Measurements from ENCODE around the gene KLHL29. TPM values are rescaled to one million over a fixed set of nuclear protein-coding genes. Genes with fewer than 3 reads are reported as not detected.

Gene KLHL29
- total and polyA plus RNA-seq, 10 of the 15 experiments (the other 5 are each of a cell fraction or from before 2014, with no cell fraction given), result 1.4 to 19.5 (median 6.1) TPM

DNA sequence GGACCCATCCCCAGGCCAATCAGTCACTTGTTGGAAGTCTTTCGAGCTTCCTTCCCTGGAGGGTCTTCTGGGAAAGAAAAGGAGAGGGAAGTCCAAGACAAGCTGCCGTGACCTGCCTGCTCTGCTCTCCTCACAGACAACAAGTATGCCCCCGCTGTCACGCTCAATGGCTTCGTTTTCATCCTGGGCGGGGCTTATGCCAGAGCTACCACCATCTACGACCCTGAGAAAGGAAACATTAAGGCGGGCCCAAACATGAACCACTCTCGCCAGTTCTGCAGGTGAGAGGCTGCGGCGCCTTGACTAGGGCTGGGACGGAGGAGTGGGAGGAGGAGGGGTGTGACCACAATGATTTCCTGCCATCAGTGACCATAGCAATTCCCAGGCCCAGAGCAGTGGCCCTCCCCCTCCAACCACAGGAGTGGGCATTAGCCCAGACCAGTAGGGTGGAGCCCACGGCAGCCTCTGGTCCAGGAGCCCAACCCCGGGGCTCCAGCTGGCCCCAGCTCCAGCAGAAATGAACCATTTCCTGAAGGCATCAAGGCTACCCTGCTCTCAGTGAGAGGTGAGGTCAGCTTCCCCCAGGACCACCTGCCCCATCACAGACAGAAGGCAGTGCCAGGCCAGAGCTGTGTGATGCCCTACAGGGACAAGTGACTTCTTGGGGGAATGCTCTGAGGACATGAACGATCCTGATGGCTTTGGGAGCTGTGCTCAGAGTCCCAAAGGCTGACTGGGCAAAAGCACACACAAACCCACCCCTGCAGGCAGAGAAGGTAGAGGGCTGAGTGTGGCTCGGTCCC, 318.8 kb downstream of the KLHL29 start:
- Histone ChIP-seq H3K27me3 (replicated peaks in 1 of 2; ENCODE audit: control insufficient read depth in 2 of 2, insufficient read depth in 2 of 2, low read length in 1 of 2) (no peaks in the 10 kb centered on the region), H3K36me3 (ENCODE audit: control insufficient read depth in 2 of 2, insufficient read depth in 2 of 2, low read length in 1 of 2) (peaks cover 5 to 12% of the 10 kb centered on the region in 2 experiments; a peak in 3 of 4 replicates), H4K20me1 (ENCODE audit: control insufficient read depth, insufficient read depth) (no peaks in the 10 kb centered on the region), H3K4me1 (ENCODE audit: control insufficient read depth, insufficient read depth, low read length) (no peaks in the 10 kb centered on the region), H2AFZ (ENCODE audit: control insufficient read depth, low read depth, low read length) (no peak overlapping the region), H3K9me3 (replicated peaks; ENCODE audit: control insufficient read depth, insufficient read depth, low read length) (no peaks in the 10 kb centered on the region), H3K79me2 (ENCODE audit: control insufficient read depth, insufficient read depth, low read length) (no peaks in the 10 kb centered on the region), H3K4me2 (ENCODE audit: control insufficient read depth, insufficient read depth) (no peak overlapping the region), H3K9ac (ENCODE audit: control insufficient read depth, insufficient read depth, low read length) (no peak overlapping the region), H3K4me3 (no peak overlapping the region), H3K27ac (ENCODE audit: control insufficient read depth, insufficient read depth) (no peak overlapping the region)
- RAD21 ChIA-PET (ENCODE audit: unreplicated experiment), result no interaction called here
- FAIRE-seq, result no peak
- POLR2A ChIA-PET, result no interaction called here
- WGBS (ENCODE audit: insufficient coverage, insufficient replicate concordance, low lambda C conversion rate, missing lambda C conversion rate), result 85% methylated on average over 16 of the region's 16 CpGs
- no peak for TF ChIP-seq PAX5 (IDR thresholded peaks at IDR 0.05; ENCODE audit: borderline replicate concordance, low read depth, low read length)
- TF ChIP-seq SREBF2 (IDR thresholded peaks at IDR 0.05; ENCODE audit: low read length), result no peak
- TF ChIP-seq RCOR1 (conservative IDR thresholded peaks at IDR 0.05; ENCODE audit: low read depth, low read length), result no peak
- TF ChIP-seq POLR2A (IDR thresholded peaks at IDR 0.05; ENCODE audit: low read depth, low read length), result peak; percentile 38; the same call in 1 of the 2 replicates
- in situ Hi-C loops (cut with MboI) (no loop called here), intact Hi-C loops (cut with micrococcal nuclease; ENCODE audit: unreplicated experiment) (no loop called here)
- no TSS peak for BruUV-seq (replicated peaks)
- SMC1A ChIA-PET (ENCODE audit: uncharacterized antibody, unreplicated experiment), result no interaction called here
- CTCF ChIA-PET, result no interaction called here
- DNase-seq (ENCODE audit: low read depth, low spot score), result no peak
- ATAC-seq, result no peak

DNA sequence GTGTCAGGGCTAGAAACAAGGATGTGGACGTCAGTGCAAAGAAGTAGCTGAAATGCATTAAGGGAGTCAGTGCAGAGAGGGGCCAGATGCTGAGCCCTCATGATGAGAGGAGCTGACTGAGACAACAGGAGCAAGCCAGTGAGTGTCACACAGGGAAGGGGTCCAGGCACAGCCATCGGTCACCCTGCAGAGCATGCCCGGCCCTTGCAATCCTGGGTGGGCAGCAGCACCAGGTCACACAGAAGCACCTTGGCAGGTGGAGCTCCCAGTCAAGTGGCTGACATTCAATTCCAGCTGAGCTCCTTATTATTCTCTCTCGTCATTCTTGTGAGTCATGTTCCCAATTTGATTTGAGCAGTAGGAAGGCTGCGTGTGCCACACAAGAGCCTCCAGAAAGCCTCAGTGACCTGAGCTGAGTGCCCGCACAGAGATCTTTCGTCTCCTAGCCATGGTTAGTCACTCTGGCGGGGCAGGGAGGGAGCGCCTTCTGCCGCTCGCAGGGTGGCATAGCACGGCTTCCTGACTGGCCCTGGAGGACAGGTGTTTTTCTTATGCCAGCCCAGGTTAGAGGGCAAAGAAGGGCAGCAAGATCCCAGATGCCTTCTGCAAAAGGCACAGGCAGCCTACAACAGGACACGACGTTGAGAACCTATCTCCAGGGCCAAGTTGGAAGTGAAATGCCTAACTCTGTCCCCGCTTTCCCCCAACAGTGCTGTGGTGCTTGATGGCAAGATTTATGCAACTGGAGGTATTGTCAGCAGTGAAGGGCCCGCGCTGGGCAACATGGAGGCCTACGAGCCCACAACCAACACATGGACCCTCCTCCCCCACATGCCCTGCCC, 321.0 kb downstream of the KLHL29 start:
- Histone ChIP-seq H4K20me1 (ENCODE audit: control insufficient read depth, insufficient read depth) (no peaks in the 10 kb centered on the region), H3K9me3 (replicated peaks; ENCODE audit: control insufficient read depth, insufficient read depth, low read length) (no peaks in the 10 kb centered on the region), H3K27me3 (replicated peaks in 1 of 2; ENCODE audit: control insufficient read depth in 2 of 2, insufficient read depth in 2 of 2, low read length in 1 of 2) (no peaks in the 10 kb centered on the region), H3K36me3 (ENCODE audit: control insufficient read depth in 2 of 2, insufficient read depth in 2 of 2, low read length in 1 of 2) (peaks cover 5 to 6% of the 10 kb centered on the region in 2 experiments; a peak in 3 of 4 replicates), H3K4me2 (ENCODE audit: control insufficient read depth, insufficient read depth) (no peak overlapping the region), H3K79me2 (ENCODE audit: control insufficient read depth, insufficient read depth, low read length) (no peaks in the 10 kb centered on the region), H3K9ac (ENCODE audit: control insufficient read depth, insufficient read depth, low read length) (no peak overlapping the region), H2AFZ (ENCODE audit: control insufficient read depth, low read depth, low read length) (no peak overlapping the region), H3K27ac (ENCODE audit: control insufficient read depth, insufficient read depth) (no peak overlapping the region), H3K4me1 (ENCODE audit: control insufficient read depth, insufficient read depth, low read length) (no peaks in the 10 kb centered on the region), H3K4me3 (no peak overlapping the region)
- POLR2A ChIA-PET, result no interaction called here
- no peak for TF ChIP-seq SRF (IDR thresholded peaks at IDR 0.05; ENCODE audit: low read depth in 2 of 2, low read length in 2 of 2)
- TF ChIP-seq, protein P1, sequence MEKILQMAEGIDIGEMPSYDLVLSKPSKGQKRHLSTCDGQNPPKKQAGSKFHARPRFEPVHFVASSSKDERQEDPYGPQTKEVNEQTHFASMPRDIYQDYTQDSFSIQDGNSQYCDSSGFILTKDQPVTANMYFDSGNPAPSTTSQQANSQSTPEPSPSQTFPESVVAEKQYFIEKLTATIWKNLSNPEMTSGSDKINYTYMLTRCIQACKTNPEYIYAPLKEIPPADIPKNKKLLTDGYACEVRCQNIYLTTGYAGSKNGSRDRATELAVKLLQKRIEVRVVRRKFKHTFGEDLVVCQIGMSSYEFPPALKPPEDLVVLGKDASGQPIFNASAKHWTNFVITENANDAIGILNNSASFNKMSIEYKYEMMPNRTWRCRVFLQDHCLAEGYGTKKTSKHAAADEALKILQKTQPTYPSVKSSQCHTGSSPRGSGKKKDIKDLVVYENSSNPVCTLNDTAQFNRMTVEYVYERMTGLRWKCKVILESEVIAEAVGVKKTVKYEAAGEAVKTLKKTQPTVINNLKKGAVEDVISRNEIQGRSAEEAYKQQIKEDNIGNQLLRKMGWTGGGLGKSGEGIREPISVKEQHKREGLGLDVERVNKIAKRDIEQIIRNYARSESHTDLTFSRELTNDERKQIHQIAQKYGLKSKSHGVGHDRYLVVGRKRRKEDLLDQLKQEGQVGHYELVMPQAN (conservative IDR thresholded peaks at IDR 0.05), result no peak
- TF ChIP-seq, protein P2, sequence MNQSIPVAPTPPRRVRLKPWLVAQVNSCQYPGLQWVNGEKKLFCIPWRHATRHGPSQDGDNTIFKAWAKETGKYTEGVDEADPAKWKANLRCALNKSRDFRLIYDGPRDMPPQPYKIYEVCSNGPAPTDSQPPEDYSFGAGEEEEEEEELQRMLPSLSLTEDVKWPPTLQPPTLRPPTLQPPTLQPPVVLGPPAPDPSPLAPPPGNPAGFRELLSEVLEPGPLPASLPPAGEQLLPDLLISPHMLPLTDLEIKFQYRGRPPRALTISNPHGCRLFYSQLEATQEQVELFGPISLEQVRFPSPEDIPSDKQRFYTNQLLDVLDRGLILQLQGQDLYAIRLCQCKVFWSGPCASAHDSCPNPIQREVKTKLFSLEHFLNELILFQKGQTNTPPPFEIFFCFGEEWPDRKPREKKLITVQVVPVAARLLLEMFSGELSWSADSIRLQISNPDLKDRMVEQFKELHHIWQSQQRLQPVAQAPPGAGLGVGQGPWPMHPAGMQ (IDR thresholded peaks at IDR 0.05; ENCODE audit: borderline replicate concordance), result no peak
- TF ChIP-seq, protein P3, sequence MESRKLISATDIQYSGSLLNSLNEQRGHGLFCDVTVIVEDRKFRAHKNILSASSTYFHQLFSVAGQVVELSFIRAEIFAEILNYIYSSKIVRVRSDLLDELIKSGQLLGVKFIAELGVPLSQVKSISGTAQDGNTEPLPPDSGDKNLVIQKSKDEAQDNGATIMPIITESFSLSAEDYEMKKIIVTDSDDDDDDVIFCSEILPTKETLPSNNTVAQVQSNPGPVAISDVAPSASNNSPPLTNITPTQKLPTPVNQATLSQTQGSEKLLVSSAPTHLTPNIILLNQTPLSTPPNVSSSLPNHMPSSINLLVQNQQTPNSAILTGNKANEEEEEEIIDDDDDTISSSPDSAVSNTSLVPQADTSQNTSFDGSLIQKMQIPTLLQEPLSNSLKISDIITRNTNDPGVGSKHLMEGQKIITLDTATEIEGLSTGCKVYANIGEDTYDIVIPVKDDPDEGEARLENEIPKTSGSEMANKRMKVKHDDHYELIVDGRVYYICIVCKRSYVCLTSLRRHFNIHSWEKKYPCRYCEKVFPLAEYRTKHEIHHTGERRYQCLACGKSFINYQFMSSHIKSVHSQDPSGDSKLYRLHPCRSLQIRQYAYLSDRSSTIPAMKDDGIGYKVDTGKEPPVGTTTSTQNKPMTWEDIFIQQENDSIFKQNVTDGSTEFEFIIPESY (IDR thresholded peaks at IDR 0.05), result no peak
- DNase-seq (ENCODE audit: low read depth, low spot score), result no peak
- 91% methylated on average over 18 of the region's 18 CpGs for WGBS (ENCODE audit: insufficient coverage, insufficient replicate concordance, low lambda C conversion rate, missing lambda C conversion rate)
- CTCF ChIA-PET, result no interaction called here
- intact Hi-C loops (cut with micrococcal nuclease; ENCODE audit: unreplicated experiment), result no loop called here
- ATAC-seq, result no peak
- in situ Hi-C loops (cut with MboI), result no loop called here
- RAD21 ChIA-PET (ENCODE audit: unreplicated experiment), result no interaction called here
- no TSS peak for BruUV-seq (replicated peaks)
- SMC1A ChIA-PET (ENCODE audit: uncharacterized antibody, unreplicated experiment), result interaction anchor here (1.0 kb wide), 1 partner anchor 47 kb away, joined by 3 read pairs; no protein-coding TSS in a partner anchor
- no peak for FAIRE-seq
